HG03039 (cell line): Measurements from ENCODE around the gene ABHD16A.

Experiments used
- ATAC-seq: cut with Tn5 transposase; IDR thresholded peaks from one replicate; pipeline ENCODE4 v1.9.1; 2021; ENCODE audit warnings: mild to moderate bottlenecking, moderate library complexity; ENCODE audit not compliant: unreplicated experiment

Gene ABHD16A

GRCh38 chr6:31732029-31732428 is 28.9 kb upstream of the ABHD16A start:
- no peak for ATAC-seq

DNA sequence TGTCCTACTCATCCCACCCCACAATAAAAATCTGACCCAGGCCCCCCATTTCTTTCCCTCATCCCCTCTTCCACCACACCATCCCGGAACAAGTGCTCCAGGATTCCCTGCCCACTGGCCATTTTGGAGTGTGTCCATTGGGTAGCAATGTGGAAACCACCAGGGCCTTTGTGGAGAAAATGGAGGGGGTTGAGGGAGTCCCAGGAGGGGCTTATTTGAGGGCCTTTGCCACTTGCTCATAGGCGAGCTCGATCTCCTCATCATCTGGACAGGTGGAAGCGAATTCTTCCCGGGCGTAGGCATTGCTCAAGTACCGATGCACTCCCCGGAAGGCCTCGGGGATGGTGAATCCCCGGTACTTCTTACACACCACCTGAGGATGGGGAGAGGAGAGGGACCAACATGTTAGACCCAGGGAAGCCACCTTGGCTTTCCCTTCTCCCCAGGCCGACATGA is 27.5 kb upstream of the ABHD16A start:
- no peak for ATAC-seq

DNA sequence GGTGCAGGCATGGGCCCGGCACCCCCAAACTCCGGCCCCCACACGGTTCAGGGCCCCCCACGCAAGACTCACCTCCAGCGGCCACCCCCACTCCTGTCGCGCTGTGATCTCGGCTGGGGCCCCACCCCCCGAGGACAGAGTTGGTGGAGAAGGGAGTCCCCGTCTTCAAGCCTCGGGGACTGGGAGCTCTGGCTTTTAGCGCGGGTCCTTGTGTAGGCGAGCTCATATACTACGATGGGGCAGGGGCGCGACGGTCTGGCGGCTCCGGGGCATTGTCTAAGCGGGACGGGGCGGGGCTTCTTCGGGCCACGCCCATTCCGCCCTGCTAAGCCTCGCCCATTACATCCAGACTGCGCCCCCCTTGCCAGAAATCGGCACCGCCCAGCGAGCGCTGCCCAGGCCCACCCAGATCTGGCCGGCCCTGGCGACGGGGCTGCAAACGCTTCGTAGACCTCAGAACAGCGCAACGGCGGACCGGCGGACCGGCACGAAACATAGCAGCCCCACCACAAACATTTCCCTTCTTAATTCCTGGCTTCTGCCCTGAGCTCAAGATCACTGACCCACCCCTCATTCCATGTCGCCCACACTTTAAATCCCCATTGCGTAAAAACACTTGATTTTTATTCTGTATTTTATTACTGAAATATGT is 27.0 kb upstream of the ABHD16A start:
- ATAC-seq: peak; percentile 27

- peak; percentile 52 for ATAC-seq
Measured at GRCh38 chr6:31729515-31729978, 26.4 kb upstream of the ABHD16A start.

GRCh38 chr6:31728767-31729514 is 25.8 kb upstream of the ABHD16A start, which contains the start of gene DDAH2:
DDAH2 (minus strand) TSS chr6:31729299; CDS start chr6:31729161, 138 bp downstream.
- no peak for ATAC-seq

DNA sequence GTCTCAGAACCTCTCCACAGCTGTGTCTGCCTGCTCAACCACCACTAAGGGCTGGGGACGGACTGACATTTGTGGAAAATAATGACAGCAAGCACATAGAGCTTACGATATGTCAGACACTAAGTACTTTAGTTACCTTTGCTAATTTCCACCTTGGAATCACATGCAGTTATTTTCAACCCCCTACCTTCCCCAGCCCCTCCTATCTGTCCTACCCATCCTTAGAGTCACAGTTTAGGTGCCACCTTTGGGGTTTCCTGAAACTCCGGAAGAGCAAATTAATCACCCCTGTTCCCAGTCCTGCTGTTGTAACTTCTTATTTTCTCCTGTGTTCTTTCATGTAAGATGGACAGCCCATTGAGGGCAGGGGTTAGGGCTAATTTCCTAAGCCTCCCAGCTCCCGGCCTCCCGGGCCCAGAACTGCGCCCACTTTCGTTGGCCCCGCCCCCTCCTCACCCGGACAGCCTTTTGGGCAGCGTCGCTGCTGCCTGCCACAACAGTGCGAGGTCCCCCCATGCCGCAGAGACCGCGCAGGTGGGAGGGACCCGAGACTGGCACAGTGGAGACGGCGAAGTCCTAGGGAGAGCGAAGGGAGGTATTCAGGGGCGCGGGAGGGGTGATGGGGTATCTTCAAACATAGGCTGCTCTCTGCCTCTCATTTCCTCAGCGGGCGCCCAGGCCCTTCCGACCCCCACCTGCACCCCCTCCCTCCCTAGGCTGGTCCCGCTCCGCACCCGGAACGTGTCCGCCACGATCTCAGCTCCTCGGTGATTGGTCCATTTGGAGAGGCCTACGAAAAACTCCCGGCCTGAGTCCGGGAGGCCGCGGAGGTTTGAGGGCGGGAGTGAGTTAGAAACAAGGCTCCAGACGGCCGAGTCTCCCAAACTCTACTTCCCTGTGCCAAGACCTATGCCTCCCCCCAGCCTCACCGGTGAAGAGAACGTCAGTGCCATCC is 24.9 kb upstream of the ABHD16A start:
- no peak for ATAC-seq

- no peak for ATAC-seq
Measured at GRCh38 chr6:31727034-31727716, 24.1 kb upstream of the ABHD16A start.

GRCh38 chr6:31725502-31726350 is 22.6 kb upstream of the ABHD16A start:
- ATAC-seq: no peak

- ATAC-seq: no peak
Measured at GRCh38 chr6:31723980-31724691, 21.0 kb upstream of the ABHD16A start.

GRCh38 chr6:31723245-31723979 is 20.3 kb upstream of the ABHD16A start, which contains the start of gene MPIG6B:
MPIG6B (plus strand) TSS chr6:31723373; CDS start chr6:31723384, 11 bp downstream.
- ATAC-seq: no peak

GRCh38 chr6:31722173-31722572 is 19.0 kb upstream of the ABHD16A start:
- no peak for ATAC-seq

GRCh38 chr6:31721351-31722020 is 18.4 kb upstream of the ABHD16A start, which contains the start of gene LY6G6C:
LY6G6C (minus strand) TSS chr6:31721746; CDS start chr6:31721679, 67 bp downstream.
- no peak for ATAC-seq

GRCh38 chr6:31720196-31720770 is 17.2 kb upstream of the ABHD16A start:
- ATAC-seq: no peak

GRCh38 chr6:31719001-31719400 is 15.9 kb upstream of the ABHD16A start:
- no peak for ATAC-seq

- no peak for ATAC-seq
Measured at GRCh38 chr6:31718265-31718664, 15.1 kb upstream of the ABHD16A start.

GRCh38 chr6:31717499-31718222 is 14.5 kb upstream of the ABHD16A start:
- no peak for ATAC-seq
